HG02870 (cell line): ENCODE data around the gene PRKN.
A peak's percentile ranks its signal among the peaks of the same experiment; 100 is the strongest.

Experiments used
- ATAC-seq: cut with Tn5 transposase; IDR thresholded peaks from one replicate; pipeline ENCODE4 v1.9.1; 2021; ENCODE audit warnings: mild to moderate bottlenecking, moderate library complexity; ENCODE audit not compliant: unreplicated experiment

The PRKN gene

GRCh38 chr6:161413355-161413771 lies 1314.2 kb downstream of the PRKN start:
- no peak for ATAC-seq

GRCh38 chr6:161412795-161413194 lies 1314.8 kb downstream of the PRKN start:
- ATAC-seq, result no peak

GRCh38 chr6:161411265-161411944 lies 1316.2 kb downstream of the PRKN start:
- ATAC-seq, result no peak

- no peak for ATAC-seq
Measured at GRCh38 chr6:161410736-161411135, 1316.8 kb downstream of the PRKN start.

GRCh38 chr6:161410076-161410475 lies 1317.5 kb downstream of the PRKN start:
- ATAC-seq, result no peak

GRCh38 chr6:161409353-161409752 lies 1318.2 kb downstream of the PRKN start:
- no peak for ATAC-seq

- ATAC-seq, result no peak
Measured at GRCh38 chr6:161408041-161408440, 1319.5 kb downstream of the PRKN start.

GRCh38 chr6:161407581-161407980 lies 1320.0 kb downstream of the PRKN start:
- ATAC-seq, result no peak

GRCh38 chr6:161407115-161407514 lies 1320.5 kb downstream of the PRKN start:
- ATAC-seq, result no peak

GRCh38 chr6:161406646-161407045 lies 1320.9 kb downstream of the PRKN start:
- no peak for ATAC-seq

- ATAC-seq, result no peak
Measured at GRCh38 chr6:161405418-161405817, 1322.1 kb downstream of the PRKN start.

GRCh38 chr6:161403717-161404116 lies 1323.8 kb downstream of the PRKN start:
- ATAC-seq, result no peak

GRCh38 chr6:161401587-161402309 lies 1325.8 kb downstream of the PRKN start:
- ATAC-seq, result no peak

GRCh38 chr6:161400671-161401070 lies 1326.9 kb downstream of the PRKN start:
- no peak for ATAC-seq

- no peak for ATAC-seq
Measured at GRCh38 chr6:161396539-161396938, 1331.0 kb downstream of the PRKN start.

GRCh38 chr6:161395716-161396231 lies 1331.8 kb downstream of the PRKN start:
- no peak for ATAC-seq

- no peak for ATAC-seq
Measured at GRCh38 chr6:161394437-161394836, 1333.1 kb downstream of the PRKN start.

GRCh38 chr6:161393839-161394364 lies 1333.7 kb downstream of the PRKN start:
- ATAC-seq, result peak; percentile 100

GRCh38 chr6:161393292-161393691 lies 1334.3 kb downstream of the PRKN start:
- ATAC-seq, result no peak

- no peak for ATAC-seq
Measured at GRCh38 chr6:161389756-161390155, 1337.8 kb downstream of the PRKN start.

GRCh38 chr6:161383951-161384350 lies 1343.6 kb downstream of the PRKN start:
- ATAC-seq, result no peak
